HG02884 (cell line): ENCODE results near the gene UTS2R.
"Not testable (repeated sequence)": the region's sequence is repeated elsewhere in the genome, so short reads cannot be mapped to it uniquely, and the experiment has no call there.

Experiments
- ATAC-seq: cut with Tn5 transposase; IDR thresholded peaks from one replicate; pipeline ENCODE4 v1.9.1; 2021; ENCODE audit warnings: mild to moderate bottlenecking, moderate library complexity; ENCODE audit not compliant: unreplicated experiment

UTS2R gene

GRCh38 chr17:82334204-82334621 is 37.4 kb upstream of the UTS2R start:
- ATAC-seq = no peak

GRCh38 chr17:82334622-82335394 is 36.8 kb upstream of the UTS2R start:
- ATAC-seq = no peak

- no peak for ATAC-seq
Measured at GRCh38 chr17:82338858-82339633, 32.5 kb upstream of the UTS2R start.

- ATAC-seq = no peak
Measured at GRCh38 chr17:82339634-82340580, 31.7 kb upstream of the UTS2R start.

- no peak for ATAC-seq
Measured at GRCh38 chr17:82342361-82343079, 29.0 kb upstream of the UTS2R start.

GRCh38 chr17:82343560-82343959 is 28.0 kb upstream of the UTS2R start:
- no peak for ATAC-seq

- no peak for ATAC-seq
Measured at GRCh38 chr17:82344175-82344907, 27.2 kb upstream of the UTS2R start.

GRCh38 chr17:82345151-82345976 is 26.2 kb upstream of the UTS2R start:
- no peak for ATAC-seq

- no peak for ATAC-seq
Measured at GRCh38 chr17:82346342-82347300, 24.9 kb upstream of the UTS2R start.

- not testable (repeated sequence) for ATAC-seq
Measured at GRCh38 chr17:82347994-82348393, 23.6 kb upstream of the UTS2R start.

- ATAC-seq = no peak
Measured at GRCh38 chr17:82348434-82348833, 23.1 kb upstream of the UTS2R start.

GRCh38 chr17:82348866-82349265 is 22.7 kb upstream of the UTS2R start:
- ATAC-seq = no peak

- ATAC-seq = no peak
Measured at GRCh38 chr17:82349287-82349701, 22.3 kb upstream of the UTS2R start.

GRCh38 chr17:82350182-82351030 is 21.2 kb upstream of the UTS2R start:
- ATAC-seq = no peak

- no peak for ATAC-seq
Measured at GRCh38 chr17:82351254-82351712, 20.3 kb upstream of the UTS2R start.

GRCh38 chr17:82351713-82352488 is 19.7 kb upstream of the UTS2R start:
- ATAC-seq = no peak
